OCI-LY7 (cell line): ENCODE results near the gene PTBP3. TPM values are rescaled to one million over a fixed set of nuclear protein-coding genes. Genes with fewer than 3 reads are reported as not detected.

Source experiments
- BruUV-seq: library from RNA; stranded (reverse); fragments of 400-500 nt; replicated peaks from 2 replicates; lab custom pipeline; 2021; lab: Mats Ljungman, UMichigan
- CTCF ChIA-PET: fragments of 300-600 bp; sonication (Branson Sonifier 250); formaldehyde crosslinking; loops from one replicate; lab custom pipeline; 2022; ENCODE audit warnings: antibody characterized with exemption; ENCODE audit not compliant: unreplicated experiment; lab: Charles Lee
- POLR2A ChIA-PET: fragments of 300-600 bp; sonication (Branson Sonifier 250); formaldehyde crosslinking; loops from one replicate; lab custom pipeline; 2022; ENCODE audit warnings: antibody characterized with exemption; lab: Charles Lee
- DNase-seq: peaks from one replicate; pipeline ENCODE4 v3.0.0-alpha.2; 2015; ENCODE audit warnings: low spot score
- H2AFZ ChIP-seq: fragments of 200-600 bp; sonication (generic), shearing (Covaris generic); 2 replicates; pipeline ENCODE4 v1.6.1; 2014; ENCODE audit warnings: mild to moderate bottlenecking, antibody characterized with exemption, low read length, moderate library complexity
- H3K27ac ChIP-seq: fragments of 200-600 bp; sonication (generic); 2 replicates; pipeline ENCODE4 v1.5.1; 2014; ENCODE audit warnings: mixed run types, low read depth, mild to moderate bottlenecking, moderate library complexity, low read length, inconsistent platforms; ENCODE audit not compliant: poor library complexity, severe bottlenecking
- H3K36me3 ChIP-seq: fragments of 200-600 bp; sonication (generic); 2 replicates; pipeline ENCODE4 v1.6.1; 2014; ENCODE audit warnings: mild to moderate bottlenecking, antibody characterized with exemption, low read length, moderate library complexity, mixed read lengths; ENCODE audit not compliant: insufficient read depth
- H3K4me1 ChIP-seq: fragments of 200-600 bp; sonication (generic); 2 replicates; pipeline ENCODE4 v1.5.1; 2014; ENCODE audit warnings: mild to moderate bottlenecking, low read length; ENCODE audit not compliant: insufficient read depth, poor library complexity, severe bottlenecking
- H3K4me2 ChIP-seq: fragments of 200-600 bp; sonication (generic); 2 replicates; pipeline ENCODE4 v1.6.1; 2014; ENCODE audit warnings: mild to moderate bottlenecking, low read length
- H3K4me3 ChIP-seq: fragments of 200-600 bp; sonication (generic); 2 replicates; pipeline ENCODE4 v1.5.1; 2014; ENCODE audit warnings: mild to moderate bottlenecking, low read depth, low read length; ENCODE audit not compliant: poor library complexity, severe bottlenecking
- H3K79me2 ChIP-seq: fragments of 200-600 bp; sonication (generic); 2 replicates; pipeline ENCODE4 v1.6.1; 2016; ENCODE audit warnings: low read depth, mild to moderate bottlenecking, low read length, moderate library complexity, mixed read lengths; ENCODE audit not compliant: insufficient read depth
- H3K9me2 ChIP-seq: fragments of 200-600 bp; sonication (generic); 2 replicates; pipeline ENCODE4 v1.6.1; 2016; ENCODE audit warnings: mild to moderate bottlenecking, low read length, mixed read lengths; ENCODE audit not compliant: insufficient read depth
- H3K9me3 ChIP-seq: fragments of 200-600 bp; sonication (generic); 2 replicates; pipeline ENCODE4 v1.6.1; 2014; ENCODE audit warnings: mild to moderate bottlenecking, mixed run types, low read length, mixed read lengths
- H4K20me1 ChIP-seq: fragments of 200-600 bp; sonication (generic); 2 replicates; pipeline ENCODE4 v1.6.1; 2014; ENCODE audit warnings: mild to moderate bottlenecking, antibody characterized with exemption, low read length, moderate library complexity, mixed read lengths; ENCODE audit not compliant: insufficient read depth
- CTCF ChIP-seq: fragments of 200-600 bp; sonication (generic); conservative IDR thresholded peaks from 2 replicates; pipeline ENCODE4 v1.5.1; 2014; ENCODE audit warnings: mild to moderate bottlenecking, antibody characterized with exemption, low read length, moderate library complexity, mixed read lengths
- EZH2phosphoT487 ChIP-seq: fragments of 200-600 bp; sonication (generic); IDR thresholded peaks from 2 replicates; pipeline ENCODE4 v1.6.1; 2018; ENCODE audit warnings: low read depth, borderline replicate concordance, mild to moderate bottlenecking, mixed run types, antibody characterized with exemption, low read length, moderate library complexity, mixed read lengths
- intact Hi-C: fragments of 100-400 bp; cut with micrococcal nuclease; formaldehyde crosslinking; loops from one replicate; pipeline ENCODE4 v1.10.0; 2022; ENCODE audit not compliant: unreplicated experiment
- total RNA-seq, 2 experiments: library from RNA; depleted of rRNA in 1 of 2; stranded (reverse); fragments of >200 nt in 1 of 2; shearing (Covaris generic) in 1 of 2; gene quantifications; 2 replicates each; pipeline ENCODE4 v1.2.3, GENCODE V29; 2014 to 2022

PTBP3 gene
- total RNA-seq, 2 experiments from 2014 or later, result 38.1 to 98.2 TPM

GRCh38 chr9:112349008-112349333 is 15.6 kb upstream of the PTBP3 start:
- no peaks in the 10 kb centered on the region for H3K79me2 ChIP-seq
- DNase-seq, result no peak
- peaks cover 8% of the 10 kb centered on the region for H3K4me1 ChIP-seq
- no TSS peak for BruUV-seq
- H4K20me1 ChIP-seq, result no peaks in the 10 kb centered on the region
- H2AFZ ChIP-seq, result peak overlapping the region; percentile 90; the same call in 1 of the 2 replicates
- H3K36me3 ChIP-seq, result no peaks in the 10 kb centered on the region
- H3K9me3 ChIP-seq, result no peaks in the 10 kb centered on the region
- H3K27ac ChIP-seq, result no peak overlapping the region
- TF ChIP-seq EZH2phosphoT487 (no peak), CTCF (no peak)
- no peaks in the 10 kb centered on the region for H3K9me2 ChIP-seq
- ChIA-PET POLR2A (interaction anchor here (0.7 kb wide), 2 partner anchors 14 to 254 kb away, joined by 3 to 4 read pairs; no protein-coding TSS in a partner anchor), CTCF (no interaction called here)
- intact Hi-C loops, result no loop called here
- no peak overlapping the region for H3K4me3 ChIP-seq
- H3K4me2 ChIP-seq, result peak overlapping the region; percentile 43

GRCh38 chr9:112348257-112349007 is 15.0 kb upstream of the PTBP3 start:
- TF ChIP-seq EZH2phosphoT487, result no peak
- no peak for TF ChIP-seq CTCF
- no peaks in the 10 kb centered on the region for H3K9me2 ChIP-seq
- intact Hi-C loops, result no loop called here
- H2AFZ ChIP-seq, result peak overlapping the region; percentile 90; the same call in 1 of the 2 replicates
- H3K79me2 ChIP-seq, result no peaks in the 10 kb centered on the region
- no TSS peak for BruUV-seq
- peak overlapping the region; percentile 50 for H3K4me3 ChIP-seq
- no peaks in the 10 kb centered on the region for H3K9me3 ChIP-seq
- no peak overlapping the region for H3K27ac ChIP-seq
- ChIA-PET POLR2A (no interaction called here), CTCF (no interaction called here)
- peak overlapping the region; percentile 43 for H3K4me2 ChIP-seq
- no peaks in the 10 kb centered on the region for H3K36me3 ChIP-seq
- DNase-seq, result peak; percentile 81
- H4K20me1 ChIP-seq, result no peaks in the 10 kb centered on the region
- H3K4me1 ChIP-seq, result peaks cover 8% of the 10 kb centered on the region

GRCh38 chr9:112341730-112342129 is 8.3 kb upstream of the PTBP3 start:
- ChIA-PET CTCF (no interaction called here), POLR2A (no interaction called here)
- H3K36me3 ChIP-seq, result no peaks in the 10 kb centered on the region
- no peak overlapping the region for H3K4me2 ChIP-seq
- H3K79me2 ChIP-seq, result no peaks in the 10 kb centered on the region
- no TSS peak for BruUV-seq
- H3K9me2 ChIP-seq, result no peaks in the 10 kb centered on the region
- TF ChIP-seq EZH2phosphoT487 (no peak), CTCF (no peak)
- H3K4me1 ChIP-seq, result no peaks in the 10 kb centered on the region
- no peaks in the 10 kb centered on the region for H4K20me1 ChIP-seq
- intact Hi-C loops, result no loop called here
- no peaks in the 10 kb centered on the region for H3K9me3 ChIP-seq
- H2AFZ ChIP-seq, result no peak overlapping the region
- no peak overlapping the region for H3K27ac ChIP-seq
- DNase-seq, result no peak
- H3K4me3 ChIP-seq, result no peak overlapping the region
